ENCODE data around the gene MORC4. TPM values are rescaled to one million over a fixed set of nuclear protein-coding genes. Genes with fewer than 3 reads are reported as not detected.
A peak's percentile ranks its signal among the peaks of the same experiment; 100 is the strongest.

Gene MORC4
- polyA plus RNA-seq, 2 of the 4 experiments (the other 2 are of a cell fraction): 75.7 to 98.2 TPM

DNA sequence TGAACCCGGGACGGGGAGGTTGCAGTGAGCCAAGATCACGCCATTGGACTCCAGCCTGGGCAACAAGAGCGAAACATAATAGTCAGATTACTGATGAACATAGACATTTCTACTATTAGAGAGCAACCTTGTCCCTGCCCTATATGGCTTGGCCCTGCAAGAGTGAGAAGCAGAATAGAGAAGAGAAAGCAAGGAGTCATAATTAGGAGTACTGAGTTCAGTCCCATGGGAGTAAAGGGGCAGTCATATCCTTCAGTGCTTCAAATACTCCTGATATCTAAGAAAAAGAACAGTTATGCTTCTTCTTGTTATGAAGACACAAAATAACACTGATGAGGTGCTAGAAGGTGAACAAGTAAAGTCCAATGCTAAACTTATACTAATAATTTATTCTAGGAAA is 46.0 kb downstream of the MORC4 start:
- H3K27ac ChIP-seq: peak overlapping the region; percentile 88 to 94
- ATAC-seq (no peak), FAIRE-seq (peak; percentile 70), DNase-seq (ENCODE audit: low read depth in 1 of 2, low spot score in 1 of 2) (no peak)
- H3K4me2 ChIP-seq: peak overlapping the region; percentile 84
- H3K4me1 ChIP-seq: peaks cover 92% of the 10 kb centered on the region
- POLR2A ChIA-PET: no interaction called here
- WGBS (ENCODE audit: missing lambda C conversion rate): 89% methylated on average over 4 of the region's 4 CpGs
- H3K9me3 ChIP-seq: no peaks in the 10 kb centered on the region
- CTCF ChIA-PET: interaction anchor here (0.7 to 7.2 kb wide), 6 partner anchors 17 to 60 kb away, joined by 3 to 57 read pairs (median 3); no protein-coding TSS in a partner anchor
- H3K4me3 ChIP-seq: no peak overlapping the region
- no peak for TF ChIP-seq FOSB (CRISPR knock-in tag; IDR thresholded peaks at IDR 0.05)
- TF ChIP-seq, protein P1, sequence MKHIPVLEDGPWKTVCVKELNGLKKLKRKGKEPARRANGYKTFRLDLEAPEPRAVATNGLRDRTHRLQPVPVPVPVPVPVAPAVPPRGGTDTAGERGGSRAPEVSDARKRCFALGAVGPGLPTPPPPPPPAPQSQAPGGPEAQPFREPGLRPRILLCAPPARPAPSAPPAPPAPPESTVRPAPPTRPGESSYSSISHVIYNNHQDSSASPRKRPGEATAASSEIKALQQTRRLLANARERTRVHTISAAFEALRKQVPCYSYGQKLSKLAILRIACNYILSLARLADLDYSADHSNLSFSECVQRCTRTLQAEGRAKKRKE (CRISPR knock-in tag; IDR thresholded peaks at IDR 0.05; ENCODE audit: low read depth): no peak
- TF ChIP-seq, protein P2, sequence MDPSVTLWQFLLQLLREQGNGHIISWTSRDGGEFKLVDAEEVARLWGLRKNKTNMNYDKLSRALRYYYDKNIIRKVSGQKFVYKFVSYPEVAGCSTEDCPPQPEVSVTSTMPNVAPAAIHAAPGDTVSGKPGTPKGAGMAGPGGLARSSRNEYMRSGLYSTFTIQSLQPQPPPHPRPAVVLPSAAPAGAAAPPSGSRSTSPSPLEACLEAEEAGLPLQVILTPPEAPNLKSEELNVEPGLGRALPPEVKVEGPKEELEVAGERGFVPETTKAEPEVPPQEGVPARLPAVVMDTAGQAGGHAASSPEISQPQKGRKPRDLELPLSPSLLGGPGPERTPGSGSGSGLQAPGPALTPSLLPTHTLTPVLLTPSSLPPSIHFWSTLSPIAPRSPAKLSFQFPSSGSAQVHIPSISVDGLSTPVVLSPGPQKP (IDR thresholded peaks at IDR 0.05; ENCODE audit: low read depth, low read length): no peak
- TF ChIP-seq E2F6 (IDR thresholded peaks at IDR 0.05; ENCODE audit: borderline replicate concordance, low read depth): no peak
- TF ChIP-seq CHD2 (IDR thresholded peaks at IDR 0.05; ENCODE audit: low read length, partially characterized antibody): no peak
- TF ChIP-seq MAFK (IDR thresholded peaks at IDR 0.05; ENCODE audit: partially characterized antibody): no peak
- TF ChIP-seq CTCF (IDR thresholded peaks at IDR 0.05): no peak
- TF ChIP-seq HOXB5 (CRISPR knock-in tag; IDR thresholded peaks at IDR 0.05): no peak
- TF ChIP-seq EP300 (IDR thresholded peaks at IDR 0.05): no peak
- no peak for TF ChIP-seq ZNF302 (CRISPR knock-in tag; IDR thresholded peaks at IDR 0.05)
- no peak for TF ChIP-seq ZSCAN20 (CRISPR knock-in tag; IDR thresholded peaks at IDR 0.05)
- TF ChIP-seq NR3C1 (IDR thresholded peaks at IDR 0.05): no peak
- no peak for TF ChIP-seq HMGXB4 (CRISPR knock-in tag; IDR thresholded peaks at IDR 0.05; ENCODE audit: borderline replicate concordance)
- no peak for TF ChIP-seq CHD4 (IDR thresholded peaks at IDR 0.05; ENCODE audit: borderline replicate concordance)
- TF ChIP-seq FOXS1 (CRISPR knock-in tag; IDR thresholded peaks at IDR 0.05): no peak
- TF ChIP-seq POLR2AphosphoS2 (conservative IDR thresholded peaks at IDR 0.05; ENCODE audit: low read length): no peak
- no peak for TF ChIP-seq USF2 (IDR thresholded peaks at IDR 0.05)
- TF ChIP-seq RAD21 (conservative IDR thresholded peaks at IDR 0.05 in 1 of 2, IDR thresholded peaks at IDR 0.05 in 1 of 2): no peak

GRCh38 chrX:106952988-106953387 is 47.0 kb downstream of the MORC4 start:
- POLR2A ChIA-PET: no interaction called here
- no peak for TF ChIP-seq NR3C1 (IDR thresholded peaks at IDR 0.05)
- TF ChIP-seq, protein P3, sequence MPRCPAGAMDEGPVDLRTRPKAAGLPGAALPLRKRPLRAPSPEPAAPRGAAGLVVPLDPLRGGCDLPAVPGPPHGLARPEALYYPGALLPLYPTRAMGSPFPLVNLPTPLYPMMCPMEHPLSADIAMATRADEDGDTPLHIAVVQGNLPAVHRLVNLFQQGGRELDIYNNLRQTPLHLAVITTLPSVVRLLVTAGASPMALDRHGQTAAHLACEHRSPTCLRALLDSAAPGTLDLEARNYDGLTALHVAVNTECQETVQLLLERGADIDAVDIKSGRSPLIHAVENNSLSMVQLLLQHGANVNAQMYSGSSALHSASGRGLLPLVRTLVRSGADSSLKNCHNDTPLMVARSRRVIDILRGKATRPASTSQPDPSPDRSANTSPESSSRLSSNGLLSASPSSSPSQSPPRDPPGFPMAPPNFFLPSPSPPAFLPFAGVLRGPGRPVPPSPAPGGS (IDR thresholded peaks at IDR 0.05): no peak
- no peak for TF ChIP-seq HES2 (IDR thresholded peaks at IDR 0.05)
- TF ChIP-seq CEBPB (IDR thresholded peaks at IDR 0.05): no peak
- TF ChIP-seq GATA3 (IDR thresholded peaks at IDR 0.05; ENCODE audit: borderline replicate concordance): no peak
- TF ChIP-seq PBX3 (IDR thresholded peaks at IDR 0.05): no peak
- TF ChIP-seq, protein P2 (IDR thresholded peaks at IDR 0.05; ENCODE audit: low read depth, low read length): no peak
- no peak for TF ChIP-seq TP53 (CRISPR knock-in tag; IDR thresholded peaks at IDR 0.05)

More at GRCh38 chrX:106952988-106953387, 47.0 kb downstream of the MORC4 start:
- H3K4me3 ChIP-seq: no peak overlapping the region
- peak overlapping the region; percentile 88 to 94 for H3K27ac ChIP-seq
- DNase-seq (ENCODE audit: low read depth in 1 of 2, low spot score in 1 of 2): peak in 1 of 2 experiments; percentile 32
- H3K4me1 ChIP-seq: peaks cover 91% of the 10 kb centered on the region
- WGBS (ENCODE audit: missing lambda C conversion rate): 6% methylated on average over 1 of the region's 1 CpG
- H3K9me3 ChIP-seq: no peaks in the 10 kb centered on the region
- CTCF ChIA-PET: interaction anchor here (0.7 to 7.2 kb wide), 8 partner anchors 11 to 59 kb away, joined by 3 to 57 read pairs (median 4); no protein-coding TSS in a partner anchor
- H3K4me2 ChIP-seq: peak overlapping the region; percentile 27; the same call in 2 of the 3 replicates
- no peak; a peak in 1 of 6 replicates for ATAC-seq
- peak; percentile 77 for FAIRE-seq
